ENCODE data around the gene IVL. TPM values are rescaled to one million over a fixed set of nuclear protein-coding genes. Genes with fewer than 3 reads are reported as not detected.

IVL gene
- total RNA-seq, 2 donors from 2014 or later = not detected

DNA sequence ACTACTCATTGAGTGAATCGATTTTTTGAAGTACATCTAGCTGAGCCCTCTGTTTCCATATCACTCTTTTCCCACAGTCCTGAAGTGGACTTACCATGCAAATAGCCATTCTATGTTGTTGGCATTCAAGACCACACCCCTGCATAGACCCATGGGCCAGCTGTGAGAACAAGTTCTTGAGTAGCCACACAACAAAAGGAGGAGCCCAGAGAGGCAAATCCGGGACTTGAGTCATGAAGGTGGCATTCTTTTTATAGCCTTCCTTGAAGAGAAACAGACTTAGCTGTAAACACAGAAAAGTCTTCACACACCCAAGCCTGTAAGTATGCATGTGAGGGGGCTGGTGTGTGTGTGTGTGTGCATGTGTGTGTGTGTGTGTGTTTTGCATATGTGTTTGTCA lies 24.9 kb downstream of the IVL start:
- WGBS, 2 experiments (ENCODE audit: insufficient coverage in 1 of 2, insufficient read length in 1 of 2) = 56 to 69% methylated on average over 2 of the region's 2 CpGs
- no peaks in the 10 kb centered on the region for H3K27me3 Mint-ChIP-seq (ENCODE audit: insufficient read depth)
- no peak overlapping the region for H3K9ac ChIP-seq (ENCODE audit: extremely low read depth, low read length, poor library complexity, severe bottlenecking)

GRCh38 chr1:152940614-152941013 lies 32.3 kb downstream of the IVL start:
- Mint-ChIP-seq H3K4me1 (no peaks in the 10 kb centered on the region), H3K36me3 (ENCODE audit: low read depth) (no peaks in the 10 kb centered on the region), H3K27ac (no peak overlapping the region), H3K4me3 (no peak overlapping the region), H3K9me3 (peaks cover 61% of the 10 kb centered on the region), H3K27me3 (ENCODE audit: insufficient read depth) (peaks cover 1% of the 10 kb centered on the region)
- no peak overlapping the region for H3K9ac ChIP-seq (ENCODE audit: extremely low read depth, low read length, poor library complexity, severe bottlenecking)
- no peak overlapping the region for H3K4me3 ChIP-seq (ENCODE audit: low read length)
- peaks cover 25% of the 10 kb centered on the region for H3K9me3 ChIP-seq (ENCODE audit: control insufficient read depth, low read length)
- WGBS, 2 experiments (ENCODE audit: insufficient coverage in 1 of 2, insufficient read length in 1 of 2) = 89% methylated on average over 1 of the region's 1 CpG; no CpG with 5 or more reads in 1 of the 2 experiments
- H3K27ac ChIP-seq (ENCODE audit: low read depth, low read length) = no peak overlapping the region
- TF ChIP-seq CTCF (conservative IDR thresholded peaks at IDR 0.05) = no peak
- no peaks in the 10 kb centered on the region for H3K4me1 ChIP-seq (ENCODE audit: control insufficient read depth, insufficient read depth, low read length)
- no peak for DNase-seq
- no peaks in the 10 kb centered on the region for H3K36me3 ChIP-seq (ENCODE audit: control insufficient read depth, insufficient read depth, low read length)
- H3K27me3 ChIP-seq (ENCODE audit: control insufficient read depth, insufficient read depth, low read length, poor library complexity, severe bottlenecking) = no peaks in the 10 kb centered on the region

More for the DNA sequence above, 24.9 kb downstream of the IVL start:
- no peak for DNase-seq
- Histone ChIP-seq H3K4me1 (ENCODE audit: control insufficient read depth, insufficient read depth, low read length) (no peaks in the 10 kb centered on the region), H3K4me3 (ENCODE audit: low read length) (no peak overlapping the region), H3K27ac (ENCODE audit: low read depth, low read length) (no peak overlapping the region), H3K27me3 (ENCODE audit: control insufficient read depth, insufficient read depth, low read length, poor library complexity, severe bottlenecking) (no peaks in the 10 kb centered on the region), H3K9me3 (ENCODE audit: control insufficient read depth, low read length) (peaks cover 34% of the 10 kb centered on the region), H3K36me3 (ENCODE audit: control insufficient read depth, insufficient read depth, low read length) (no peaks in the 10 kb centered on the region)
- TF ChIP-seq CTCF (conservative IDR thresholded peaks at IDR 0.05) = no peak
- H3K27ac Mint-ChIP-seq = no peak overlapping the region
- peaks cover 68% of the 10 kb centered on the region for H3K9me3 Mint-ChIP-seq
- H3K36me3 Mint-ChIP-seq (ENCODE audit: low read depth) = no peaks in the 10 kb centered on the region
- H3K4me1 Mint-ChIP-seq = no peaks in the 10 kb centered on the region
- H3K4me3 Mint-ChIP-seq = no peak overlapping the region

DNA sequence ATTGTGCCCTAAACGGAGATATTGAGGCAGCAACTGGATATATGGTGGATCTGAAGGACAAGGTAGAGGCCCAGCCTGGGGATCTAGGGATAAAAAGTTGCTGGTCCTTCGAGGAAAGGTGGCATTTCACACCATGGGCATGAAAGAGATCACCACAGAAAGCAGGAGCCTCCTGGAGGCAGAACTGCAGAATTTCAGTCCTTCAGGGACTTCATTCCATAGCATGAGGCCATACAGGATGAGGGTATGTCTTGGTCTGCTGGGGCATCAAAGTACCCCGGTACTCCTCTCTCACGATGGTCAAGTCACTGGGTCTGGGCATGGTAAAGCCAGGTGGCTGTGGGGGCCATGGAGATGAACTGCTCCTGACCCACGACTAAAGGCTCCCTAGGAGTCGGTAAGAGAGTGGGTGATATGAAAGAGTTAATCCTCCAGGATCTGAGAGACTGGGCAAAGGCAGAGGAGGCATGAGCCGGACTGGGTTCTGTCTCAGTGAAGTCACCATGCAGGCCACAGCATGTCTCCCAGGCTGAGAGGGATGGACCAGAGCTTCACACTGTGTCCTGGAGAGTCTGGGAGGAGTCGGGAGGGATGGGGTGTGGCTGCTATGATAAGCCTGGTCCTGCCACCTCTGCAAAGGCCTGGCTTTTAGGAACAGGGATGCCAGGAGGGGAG lies 32.8 kb downstream of the IVL start:
- Histone ChIP-seq H3K9ac (ENCODE audit: extremely low read depth, low read length, poor library complexity, severe bottlenecking) (no peak overlapping the region), H3K9me3 (ENCODE audit: control insufficient read depth, low read length) (peaks cover 20% of the 10 kb centered on the region), H3K4me1 (ENCODE audit: control insufficient read depth, insufficient read depth, low read length) (no peaks in the 10 kb centered on the region), H3K4me3 (ENCODE audit: low read length) (no peak overlapping the region), H3K36me3 (ENCODE audit: control insufficient read depth, insufficient read depth, low read length) (no peaks in the 10 kb centered on the region), H3K27ac (ENCODE audit: low read depth, low read length) (no peak overlapping the region), H3K27me3 (ENCODE audit: control insufficient read depth, insufficient read depth, low read length, poor library complexity, severe bottlenecking) (no peaks in the 10 kb centered on the region)
- Mint-ChIP-seq H3K27me3 (ENCODE audit: insufficient read depth) (peaks cover 1% of the 10 kb centered on the region), H3K36me3 (ENCODE audit: low read depth) (no peaks in the 10 kb centered on the region), H3K4me3 (no peak overlapping the region), H3K4me1 (no peaks in the 10 kb centered on the region), H3K27ac (no peak overlapping the region), H3K9me3 (peaks cover 61% of the 10 kb centered on the region)
- no peak for DNase-seq
- TF ChIP-seq CTCF (conservative IDR thresholded peaks at IDR 0.05) = no peak
- 68 to 70% methylated on average over 3 to 8 of the region's 8 CpGs for WGBS, 2 experiments (ENCODE audit: insufficient coverage in 1 of 2, insufficient read length in 1 of 2)

Data from endodermal cell (in vitro differentiated cells).